Stimulated activated CD8-positive, alpha-beta memory T cell treated with anti-CD3 and anti-CD28 coated beads, Interleukin-7, amount 100 ng/mL, for 24 hours (primary cell): ENCODE measurements around the gene DAB1.

Experiments used
- DNase-seq: peaks from one replicate; pipeline ENCODE4 v3.0.0-alpha.2; 2020; ENCODE audit warnings: low read depth

The DAB1 gene

DNA sequence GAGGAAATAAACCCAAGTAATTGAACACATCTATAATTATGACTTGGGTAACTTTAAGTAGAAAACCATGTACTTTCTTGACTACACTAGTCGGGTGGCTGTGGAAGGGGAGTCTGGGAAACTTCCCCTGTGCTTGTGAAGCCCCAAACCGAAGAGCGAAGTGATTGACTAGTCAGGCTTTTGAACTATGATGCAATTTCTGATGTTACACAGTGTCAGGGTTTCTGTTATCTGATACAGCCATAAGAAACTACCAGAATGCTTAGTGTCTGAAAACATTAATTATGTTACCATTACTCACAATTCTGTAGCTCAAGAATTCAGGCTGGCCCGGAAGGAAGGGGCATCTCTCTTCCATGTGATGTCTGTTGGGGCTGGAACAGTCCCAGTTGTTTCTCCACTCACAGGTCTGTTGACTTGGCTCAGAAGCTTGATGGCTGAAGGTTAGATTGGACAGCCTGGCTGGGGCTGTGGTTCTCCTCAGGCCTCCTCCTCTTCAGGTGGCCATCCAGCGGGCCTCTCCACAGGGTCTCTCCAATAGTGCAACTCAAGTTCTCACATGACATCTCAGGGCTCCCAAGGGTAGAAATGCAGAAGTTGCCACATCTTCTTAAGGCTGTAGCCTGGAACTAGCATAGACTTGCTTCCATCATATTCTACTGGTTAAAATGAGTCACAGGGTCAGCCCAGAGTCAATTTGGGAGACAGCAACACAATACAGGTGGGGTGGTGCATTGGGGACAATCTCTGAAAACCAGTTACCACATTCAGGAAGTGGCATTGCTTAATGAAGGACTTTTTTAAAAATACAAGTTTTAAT lies 449.7 kb downstream of the DAB1 start:
- DNase-seq = no peak

DNA sequence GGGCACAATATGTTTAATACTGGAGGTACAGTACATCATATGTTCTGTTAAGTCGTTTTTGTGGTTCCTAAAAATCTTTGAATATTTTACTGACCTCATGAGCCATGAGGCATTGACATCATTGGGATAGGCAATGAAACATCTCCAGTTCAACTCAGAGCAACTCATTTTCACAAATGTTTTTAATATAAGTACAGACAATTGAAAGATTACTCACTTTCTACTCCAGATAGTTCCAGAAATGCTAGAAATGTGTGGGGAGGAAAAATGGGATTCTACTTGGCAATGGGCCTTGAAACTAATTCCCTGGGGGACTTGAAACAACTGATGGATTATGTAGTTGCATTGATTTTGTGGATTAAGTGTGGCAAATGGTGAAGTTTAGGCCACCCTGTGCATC lies 450.9 kb downstream of the DAB1 start:
- no peak for DNase-seq

DNA sequence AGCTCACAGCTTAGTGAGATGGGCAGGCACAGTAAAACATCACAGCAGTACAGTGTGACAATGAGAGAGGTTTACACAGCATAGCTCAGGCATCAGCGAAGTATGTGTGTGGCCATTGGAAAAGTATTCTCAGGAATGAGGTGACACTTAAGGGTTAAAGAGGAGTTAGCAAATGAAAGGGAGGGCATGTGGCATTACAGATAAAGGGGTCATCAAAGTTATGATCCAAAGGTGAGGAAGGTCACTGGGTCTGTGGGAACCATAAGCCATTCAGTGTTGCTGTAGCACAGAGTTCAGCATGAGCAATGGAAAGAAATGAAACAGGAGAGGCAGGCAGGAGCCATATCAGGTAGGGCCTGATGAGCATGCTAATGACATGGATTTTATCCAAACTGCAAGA lies 453.6 kb downstream of the DAB1 start:
- no peak for DNase-seq

DNA sequence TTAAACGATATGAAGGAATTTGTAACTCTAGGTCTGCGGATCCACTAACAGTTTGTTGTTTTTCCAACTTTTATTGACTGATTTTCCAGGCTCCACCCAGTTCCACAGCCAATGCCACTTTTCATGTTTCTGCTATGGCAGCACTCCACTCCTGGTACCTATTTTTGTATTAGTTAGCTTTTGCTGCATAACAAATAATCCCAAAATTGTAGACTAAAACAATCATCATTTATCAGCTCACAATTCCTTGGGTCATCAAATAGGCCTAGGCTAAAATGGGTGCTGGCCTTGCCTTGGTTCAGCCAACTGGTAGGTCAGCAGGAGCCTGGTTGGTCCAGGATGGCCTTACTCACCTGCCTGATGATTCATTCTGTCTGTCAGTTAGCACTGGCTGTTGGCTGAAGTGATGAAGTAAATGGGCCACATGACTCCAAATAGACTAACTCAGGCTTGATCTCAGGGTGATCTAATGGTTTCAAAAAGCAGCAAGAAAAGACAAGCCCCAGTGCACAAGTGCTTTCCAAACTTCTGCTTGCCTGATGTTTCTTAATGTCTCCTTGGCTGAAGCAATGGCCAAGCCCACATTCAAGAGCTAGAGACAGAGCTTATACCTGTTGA lies 454.9 kb downstream of the DAB1 start:
- DNase-seq = no peak

DNA sequence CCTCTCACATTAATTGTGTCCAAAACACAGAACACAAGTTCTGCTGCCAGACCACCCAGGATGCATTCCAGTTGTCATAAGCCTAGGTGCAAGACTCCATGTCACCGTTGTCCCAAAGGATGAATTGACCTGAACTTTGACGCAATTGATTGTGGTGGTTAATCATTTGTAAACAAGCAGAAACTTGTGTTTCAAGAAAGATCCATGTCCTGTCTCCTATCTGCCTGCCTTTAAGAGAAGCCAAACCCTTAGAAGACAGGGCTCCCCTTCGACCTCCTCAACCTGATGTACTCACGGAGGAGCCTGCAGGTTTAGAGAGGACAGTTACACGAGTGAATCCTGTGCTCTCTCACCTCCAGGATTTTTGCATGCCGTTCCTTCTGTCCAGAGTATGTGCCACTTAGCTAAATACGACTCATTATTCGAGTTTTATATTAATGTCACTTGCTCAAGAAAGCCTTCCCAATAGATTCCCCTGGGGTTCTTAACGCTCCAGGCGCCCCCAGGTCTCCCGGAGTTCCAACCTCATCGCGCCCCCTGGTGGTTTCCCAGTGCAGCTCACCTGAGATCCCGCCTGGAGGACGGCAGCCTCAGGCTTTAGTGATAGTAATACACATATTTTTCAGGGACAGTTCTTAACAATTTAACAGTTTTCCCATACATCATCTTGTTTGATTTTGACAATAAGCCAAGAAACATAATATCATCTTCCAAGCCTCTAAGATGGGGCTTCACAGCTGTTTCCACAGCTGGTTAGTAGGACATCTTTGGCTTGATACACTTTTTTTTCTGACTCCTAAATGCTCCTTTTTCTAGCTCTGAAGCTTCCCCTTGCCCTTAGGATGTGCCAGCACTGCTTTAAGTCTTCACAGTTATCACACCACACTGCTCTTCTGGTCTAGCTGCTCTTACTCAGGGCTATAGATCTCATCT lies 455.7 kb downstream of the DAB1 start:
- DNase-seq = no peak

DNA sequence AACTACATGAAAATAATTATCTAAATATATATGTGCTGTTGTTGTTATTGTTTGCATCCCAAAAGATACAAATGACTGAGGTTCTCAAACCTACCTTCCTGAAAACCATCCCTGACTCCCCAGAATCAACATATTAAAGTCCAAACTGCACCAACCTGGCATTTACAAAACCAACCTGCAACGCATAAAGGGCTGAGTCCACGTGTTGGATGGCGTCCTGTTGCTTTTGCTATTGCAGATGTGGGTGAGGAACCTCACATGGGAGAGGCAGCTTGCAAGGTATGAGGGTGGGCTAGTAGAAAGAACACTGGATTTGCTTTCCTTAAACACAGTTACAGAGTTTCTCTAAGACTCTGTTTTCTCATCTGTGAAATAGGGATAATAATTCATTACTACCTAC lies 456.5 kb downstream of the DAB1 start:
- DNase-seq = no peak

DNA sequence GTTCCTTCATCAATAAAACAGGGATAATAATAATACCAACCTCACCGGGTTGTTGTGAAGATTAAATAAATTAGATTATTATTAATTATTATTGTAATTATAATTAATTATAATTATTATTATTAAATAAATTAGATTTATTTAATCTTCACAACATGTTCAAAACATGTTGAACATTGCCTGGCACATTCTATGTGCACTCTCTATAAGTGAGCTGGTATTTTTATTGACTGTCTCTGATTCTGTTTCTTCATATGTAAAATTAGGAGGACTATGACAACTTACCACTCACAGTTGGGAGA lies 457.2 kb downstream of the DAB1 start:
- no peak for DNase-seq

DNA sequence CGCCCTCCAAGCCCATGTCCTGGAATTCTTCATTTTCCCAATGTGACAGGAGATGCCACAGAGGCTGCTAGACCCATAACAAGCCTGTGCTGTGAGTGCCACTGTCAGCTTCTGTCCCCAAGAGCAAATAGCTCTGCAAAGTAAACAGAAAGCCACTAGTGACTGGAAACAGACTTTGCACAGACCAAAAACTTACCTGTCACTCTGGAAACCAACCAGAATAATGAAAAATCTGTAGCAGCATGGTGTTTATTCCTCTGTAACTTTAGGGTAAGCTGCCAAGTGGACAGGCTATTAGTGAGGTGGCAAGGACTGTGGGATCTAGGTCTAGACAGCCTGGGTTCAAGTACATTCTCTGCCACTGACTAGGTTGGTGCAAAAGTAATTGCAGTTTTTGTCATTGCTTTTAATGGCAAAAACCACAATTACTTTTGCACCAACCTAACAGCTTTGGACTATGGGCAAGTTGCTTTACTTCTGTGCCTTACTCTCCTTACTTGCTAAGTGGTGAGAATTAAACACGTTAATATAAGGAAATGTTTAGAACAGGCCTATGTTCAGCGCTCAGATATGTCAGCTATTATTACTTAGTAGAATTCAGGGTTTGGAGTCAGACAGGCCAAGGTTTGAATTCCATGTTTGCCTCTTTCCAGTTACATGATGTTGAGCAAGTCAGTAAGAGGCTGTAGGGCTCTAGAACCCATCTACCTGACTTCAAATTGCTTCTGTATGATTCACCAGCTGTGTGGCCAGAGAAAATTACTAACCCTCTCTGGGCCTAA lies 457.8 kb downstream of the DAB1 start, which contains the start of gene C8B:
TSS of gene C8B (minus strand) at position 100 of the 782 bp plus-strand sequence. CDS start at position 33, 67 bp downstream.
- no peak for DNase-seq

DNA sequence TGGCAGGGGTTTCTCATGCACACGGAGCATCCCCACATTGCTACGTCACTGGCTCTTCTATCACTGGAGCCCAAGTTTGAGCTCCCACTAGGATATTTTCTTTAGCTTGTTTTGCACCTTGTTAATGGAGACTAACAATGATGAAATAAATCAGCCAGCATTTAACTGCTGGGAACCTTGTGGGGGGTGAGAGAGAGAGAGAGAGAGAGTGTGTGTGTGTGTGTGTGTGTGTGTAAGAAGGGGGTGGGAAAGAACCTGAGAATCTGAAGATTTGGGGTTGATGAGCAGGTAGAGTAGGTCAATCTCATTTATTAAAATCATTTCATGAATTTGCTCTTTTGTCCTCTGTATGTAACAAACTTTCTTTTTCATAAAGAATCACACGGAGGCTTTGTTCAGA lies 458.7 kb downstream of the DAB1 start:
- no peak for DNase-seq

DNA sequence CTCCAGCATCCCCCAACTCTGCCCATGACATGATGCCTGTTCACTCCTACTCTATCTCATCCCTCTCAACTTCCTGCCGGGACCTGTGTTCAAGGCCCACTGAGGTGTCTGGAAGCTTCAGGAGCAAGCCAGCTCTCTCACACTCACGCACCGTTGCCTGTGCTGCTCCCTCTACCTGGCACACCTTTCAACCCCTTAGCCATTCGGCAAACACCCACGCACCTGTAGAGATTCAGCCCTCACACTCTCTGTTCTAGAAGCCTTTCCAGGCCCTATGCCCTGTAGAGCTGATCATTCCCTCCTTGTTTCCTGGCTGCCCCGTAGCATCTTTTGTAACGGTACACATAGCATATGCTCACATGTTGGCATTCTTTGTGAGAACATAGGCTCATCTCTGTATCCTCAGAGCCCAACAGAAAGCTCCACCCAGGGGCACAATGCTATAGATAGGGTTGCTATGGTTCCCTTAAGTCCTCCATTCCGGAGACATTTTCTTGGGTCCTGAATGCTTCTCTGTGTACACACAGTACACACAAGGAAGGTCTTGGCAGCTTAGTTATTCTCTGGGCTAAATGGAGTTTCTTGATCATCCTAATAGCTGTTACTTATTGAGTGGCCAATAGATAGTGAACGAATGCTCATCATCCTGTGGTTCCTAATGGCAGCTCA lies 459.4 kb downstream of the DAB1 start:
- DNase-seq = no peak

DNA sequence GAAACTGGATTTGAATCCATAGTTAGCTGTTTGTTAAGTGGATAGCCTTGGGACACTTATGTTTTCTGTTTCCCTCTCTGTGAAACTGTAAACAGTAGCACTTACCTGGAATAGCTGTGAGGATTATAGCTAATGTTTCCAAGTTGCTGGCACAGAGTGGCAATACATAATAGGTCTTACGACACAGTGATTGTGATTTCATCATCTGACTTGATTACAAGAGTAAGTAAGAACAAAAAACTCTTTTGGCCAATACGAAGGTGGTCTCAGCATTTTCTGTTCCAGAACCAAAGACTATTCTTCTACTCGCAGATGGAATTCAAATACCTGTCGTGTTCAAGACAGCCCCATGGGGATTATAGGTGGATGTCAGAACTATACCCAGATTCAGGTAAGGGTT lies 460.2 kb downstream of the DAB1 start:
- no peak for DNase-seq

DNA sequence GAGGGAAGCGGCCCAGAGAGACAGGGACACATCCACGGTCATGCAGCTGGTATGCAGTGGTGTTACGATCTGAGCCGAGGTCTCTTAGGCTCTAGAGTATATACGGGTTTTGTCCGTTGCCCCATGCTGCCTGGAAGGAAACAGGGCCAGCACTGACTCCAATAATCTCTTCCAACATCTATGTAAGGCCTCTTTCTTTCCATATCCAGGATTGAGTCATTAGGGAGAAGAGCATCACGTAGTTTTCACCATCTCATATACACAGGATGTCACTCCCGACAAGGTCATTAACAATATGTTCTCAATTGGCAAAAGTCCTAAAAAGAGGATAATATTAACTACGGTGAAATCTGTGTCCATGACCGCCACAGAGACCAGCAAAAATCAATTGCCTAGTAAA lies 462.4 kb downstream of the DAB1 start:
- DNase-seq = no peak

DNA sequence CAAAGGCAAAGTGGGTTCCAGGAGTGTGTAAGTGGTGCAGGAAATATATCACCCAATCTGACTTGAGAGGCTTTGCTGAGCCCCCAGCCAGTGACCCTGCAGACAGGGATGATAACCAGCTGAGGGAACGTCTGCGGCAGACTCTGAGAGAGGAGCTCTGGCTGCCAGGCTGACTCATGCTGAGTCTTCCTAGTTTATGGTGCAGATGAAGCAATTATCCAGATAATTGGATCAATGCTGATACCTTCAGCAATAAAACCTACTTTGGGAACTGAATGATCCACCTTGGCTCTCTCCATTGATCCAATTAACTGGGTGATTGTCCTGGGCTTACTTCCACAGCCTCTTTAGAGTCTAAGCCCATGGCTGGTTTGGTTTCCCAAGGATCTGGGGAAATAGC lies 465.3 kb downstream of the DAB1 start:
- no peak for DNase-seq

DNA sequence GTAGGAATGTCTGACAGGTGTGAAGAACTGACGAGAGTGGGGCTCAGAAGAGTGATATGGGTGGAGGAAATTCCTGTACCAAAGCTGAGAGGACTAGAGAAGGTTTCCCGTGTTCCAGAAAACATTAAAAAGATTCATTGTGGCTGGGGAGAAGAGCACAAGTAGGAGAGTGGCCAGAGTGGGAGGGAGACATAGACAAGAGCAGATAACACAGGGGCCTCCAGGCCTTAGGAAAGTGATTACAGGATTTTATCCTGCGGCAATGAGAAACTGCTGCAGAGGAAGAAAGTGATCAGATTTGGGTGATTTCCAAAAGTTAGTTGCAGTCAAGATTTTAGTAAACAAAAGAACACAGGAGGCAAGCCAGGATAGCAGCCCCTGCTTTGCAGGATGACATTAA lies 465.9 kb downstream of the DAB1 start:
- no peak for DNase-seq

DNA sequence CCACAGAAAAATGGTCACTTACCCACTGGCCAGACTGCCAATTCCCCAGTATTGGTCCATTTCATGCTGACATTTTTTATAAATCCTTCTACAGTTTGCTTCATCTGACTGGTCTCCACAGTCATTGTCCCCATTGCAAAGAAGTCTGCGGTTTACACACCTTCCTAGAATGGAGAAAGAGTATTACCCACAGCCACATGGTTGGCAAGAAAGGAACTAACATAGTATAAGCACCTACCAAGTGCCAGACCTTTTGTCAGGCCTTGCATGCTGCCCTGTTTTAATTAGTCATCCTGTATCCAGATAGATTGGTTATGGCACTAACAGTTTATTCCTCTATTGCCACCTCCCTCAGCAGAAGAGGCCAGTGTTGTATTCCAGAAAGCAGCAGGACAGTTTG lies 469.2 kb downstream of the DAB1 start:
- no peak for DNase-seq

DNA sequence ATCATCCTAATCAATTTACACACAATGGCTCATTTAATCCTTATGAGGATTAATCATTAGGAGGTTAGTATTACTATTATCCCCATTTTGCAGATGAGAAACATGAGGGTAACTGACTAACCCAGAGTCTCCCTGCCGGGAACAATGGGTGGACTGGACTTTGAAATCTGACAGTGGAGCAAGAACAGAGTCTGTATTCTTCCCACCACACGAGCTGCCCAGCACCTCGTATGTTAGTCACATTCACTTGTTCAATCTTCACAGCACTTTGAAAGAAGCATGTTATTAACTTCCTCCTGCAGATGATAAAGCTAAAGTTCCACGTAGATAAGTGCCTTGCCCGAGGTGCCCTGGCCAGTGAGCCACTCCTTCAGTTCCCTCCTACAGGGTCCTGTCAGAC lies 470.5 kb downstream of the DAB1 start:
- DNase-seq = no peak

DNA sequence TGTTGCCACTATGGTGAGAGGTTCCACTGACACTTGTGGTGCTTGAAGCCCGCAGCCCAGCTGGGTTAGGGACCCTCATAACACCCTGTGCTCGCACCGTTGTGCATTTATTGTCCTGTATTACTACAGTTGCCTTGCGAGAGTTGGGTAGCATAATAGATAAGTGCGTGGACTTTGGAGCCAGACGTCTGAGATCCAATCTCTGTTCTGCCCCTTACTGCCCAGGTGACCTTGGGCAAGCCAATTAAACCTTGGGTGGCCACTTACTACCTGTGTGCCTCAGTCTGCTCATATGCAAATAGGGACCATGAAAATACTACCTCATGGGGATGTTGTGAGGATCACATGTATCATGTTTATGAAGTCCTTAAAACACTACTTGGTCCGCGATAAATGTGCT lies 471.4 kb downstream of the DAB1 start:
- no peak for DNase-seq

DNA sequence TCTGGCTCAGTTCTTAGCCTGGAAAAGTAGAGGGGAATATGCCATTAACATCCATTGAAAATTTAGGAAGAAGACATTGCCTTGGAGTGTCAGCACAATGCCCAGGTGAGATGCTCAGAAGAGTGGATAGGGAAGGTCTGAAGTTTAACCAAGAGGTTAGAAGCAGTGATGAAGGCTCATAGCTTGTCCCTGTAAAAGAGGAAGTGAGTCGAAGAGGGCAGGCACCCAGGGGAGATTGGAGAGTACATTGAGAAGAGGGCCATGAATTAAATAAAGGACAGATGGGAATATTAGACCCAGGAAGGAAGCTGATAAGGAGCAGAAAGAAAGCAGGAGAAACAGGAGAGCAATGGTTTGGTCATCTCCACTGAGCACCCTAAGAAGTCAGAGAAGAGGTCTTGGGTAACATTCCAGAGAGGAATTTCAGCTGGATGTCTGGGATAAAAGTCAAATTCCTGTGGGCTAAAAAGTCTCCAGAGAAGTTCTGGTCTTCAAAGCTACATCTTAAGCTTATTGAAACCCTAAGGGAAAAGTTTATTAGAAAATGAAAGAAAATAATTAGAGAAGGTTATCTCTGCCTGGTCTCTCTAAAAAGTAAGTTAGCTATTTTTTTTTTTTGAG lies 475.3 kb downstream of the DAB1 start:
- no peak for DNase-seq
